ENCODE measurements around the gene NT5DC1. TPM values are rescaled to one million over a fixed set of nuclear protein-coding genes. Genes with fewer than 3 reads are reported as not detected.

NT5DC1 gene
- total RNA-seq, 4 donors from 2014 or later, result 5.0 to 34.5 (median 21.0) TPM

GRCh38 chr6:116102873-116103272 lies 2.2 kb downstream of the NT5DC1 start:
- no peaks in the 10 kb centered on the region for H3K9me3 ChIP-seq
- H3K4me1 ChIP-seq, result peaks cover 0 to 45% (median 7%) of the 10 kb centered on the region in 4 donors
- H3K27ac ChIP-seq, result no peak overlapping the region
- no peaks in the 10 kb centered on the region for H3K36me3 ChIP-seq
- H3K27me3 ChIP-seq, result no peaks in the 10 kb centered on the region
- no peak overlapping the region for H3K4me3 ChIP-seq
- no peak for TF ChIP-seq POLR2A (IDR thresholded peaks at IDR 0.05)
- no peak for DNase-seq

- Histone ChIP-seq H3K4me1 (peaks cover 0 to 39% (median 7%) of the 10 kb centered on the region in 4 donors), H3K4me3 (no peak overlapping the region), H3K27ac (peak overlapping the region in 2 of 4 donors; percentile 37 to 65), H3K9me3 (no peaks in the 10 kb centered on the region), H3K36me3 (peaks cover 0 to 10% (median 0%) of the 10 kb centered on the region in 3 donors), H3K27me3 (no peaks in the 10 kb centered on the region)
- peak in 3 of 6 experiments; percentile 24 to 37 (median 34) for TF ChIP-seq CTCF (IDR thresholded peaks at IDR 0.05)
- no peak for TF ChIP-seq POLR2A (IDR thresholded peaks at IDR 0.05)
- no peak for DNase-seq
Measured at GRCh38 chr6:116104636-116105035, 4.0 kb downstream of the NT5DC1 start.

DNA sequence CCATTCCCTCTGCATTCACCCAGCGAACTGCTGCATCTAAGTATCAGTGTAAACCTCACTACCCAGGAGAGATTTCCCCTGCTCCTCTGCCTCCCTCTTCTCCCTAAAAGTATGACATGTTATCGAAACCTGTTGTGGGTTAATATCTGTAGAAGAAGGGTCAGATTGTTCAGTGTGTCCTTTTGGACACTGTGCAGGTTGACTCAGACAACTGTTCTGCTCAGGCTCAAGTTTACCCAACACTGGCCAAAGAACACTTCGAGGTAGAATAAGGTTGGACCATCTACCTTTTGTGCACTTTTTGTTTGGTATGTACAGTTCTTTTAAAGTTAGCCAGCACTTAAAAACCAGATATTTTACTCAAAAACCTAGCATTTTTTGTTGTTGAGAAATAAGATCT lies 4.6 kb downstream of the NT5DC1 start:
- Histone ChIP-seq H3K9me3 (no peaks in the 10 kb centered on the region), H3K36me3 (peaks cover 0 to 14% (median 0%) of the 10 kb centered on the region in 3 donors), H3K27ac (peak overlapping the region in 2 of 4 donors; percentile 37 to 65), H3K4me1 (peaks cover 0 to 39% (median 7%) of the 10 kb centered on the region in 4 donors), H3K4me3 (no peak overlapping the region), H3K27me3 (no peaks in the 10 kb centered on the region)
- DNase-seq, result no peak
- TF ChIP-seq CTCF (IDR thresholded peaks at IDR 0.05) (no peak), POLR2A (IDR thresholded peaks at IDR 0.05) (no peak)

GRCh38 chr6:116106146-116106545 lies 5.5 kb downstream of the NT5DC1 start:
- Histone ChIP-seq H3K36me3 (peaks cover 0 to 23% (median 0%) of the 10 kb centered on the region in 3 donors), H3K4me1 (peaks cover 0 to 39% (median 7%) of the 10 kb centered on the region in 4 donors), H3K27me3 (no peaks in the 10 kb centered on the region), H3K27ac (no peak overlapping the region), H3K9me3 (no peaks in the 10 kb centered on the region), H3K4me3 (no peak overlapping the region)
- DNase-seq, result no peak
- TF ChIP-seq POLR2A (IDR thresholded peaks at IDR 0.05) (no peak), CTCF (IDR thresholded peaks at IDR 0.05) (no peak)

- H3K27me3 ChIP-seq, result no peaks in the 10 kb centered on the region
- H3K27ac ChIP-seq, result no peak overlapping the region
- H3K4me3 ChIP-seq, result no peak overlapping the region
- peaks cover 0 to 24% (median 0%) of the 10 kb centered on the region in 4 donors for H3K4me1 ChIP-seq
- TF ChIP-seq CTCF (IDR thresholded peaks at IDR 0.05), result no peak
- TF ChIP-seq POLR2A (IDR thresholded peaks at IDR 0.05), result no peak
- H3K36me3 ChIP-seq, result peaks cover 0 to 44% (median 0%) of the 10 kb centered on the region in 3 donors
- no peaks in the 10 kb centered on the region for H3K9me3 ChIP-seq
- DNase-seq, result no peak
Measured at GRCh38 chr6:116108836-116109235, 8.2 kb downstream of the NT5DC1 start.

DNA sequence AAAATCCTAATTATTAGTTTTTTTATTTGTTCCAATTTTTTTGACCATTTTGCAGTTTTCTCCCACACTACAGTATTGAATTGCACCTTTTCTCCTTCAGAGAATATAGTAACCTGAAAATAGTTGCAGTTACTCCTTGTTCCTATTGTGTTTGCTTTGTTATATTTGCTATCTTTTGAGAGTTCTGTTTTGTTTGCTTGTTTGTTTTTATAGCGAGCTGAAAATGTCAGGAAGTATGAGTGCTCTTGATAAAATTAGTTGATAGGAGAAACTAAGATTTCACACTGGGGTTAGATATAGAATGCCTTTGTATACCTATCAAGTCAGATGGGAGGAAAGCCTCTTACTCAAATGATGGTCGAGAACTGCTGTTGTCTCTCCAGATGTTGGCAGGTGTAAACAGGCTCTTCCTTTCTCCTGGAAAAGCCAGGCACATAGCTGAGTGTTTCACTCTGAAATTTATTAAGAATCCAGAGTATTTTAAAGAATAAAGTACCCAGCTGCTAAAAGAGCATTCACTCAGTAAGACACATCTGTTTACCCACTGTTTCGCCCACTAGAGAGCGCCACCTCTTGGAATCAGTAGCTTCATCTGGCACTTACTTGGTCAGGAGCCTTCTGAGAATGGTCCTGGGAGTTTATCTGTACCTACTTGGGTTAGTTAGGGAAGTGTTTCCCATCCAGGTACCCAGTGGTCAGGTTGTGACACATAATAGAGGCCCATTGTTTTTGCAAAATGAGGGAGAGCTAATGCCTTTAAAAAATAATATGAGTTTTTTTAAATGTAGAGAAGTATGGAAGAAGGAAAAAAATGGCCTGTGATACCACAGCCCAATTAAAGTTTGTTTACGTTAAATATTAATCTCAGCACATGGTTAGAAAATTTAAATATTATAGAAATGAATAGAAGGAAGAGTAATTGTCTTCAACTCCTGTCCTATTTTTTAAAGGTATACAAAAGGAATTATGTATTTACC lies 11.2 kb downstream of the NT5DC1 start:
- Histone ChIP-seq H3K4me3 (no peak overlapping the region), H3K27me3 (no peaks in the 10 kb centered on the region), H3K4me1 (no peaks in the 10 kb centered on the region), H3K9me3 (no peaks in the 10 kb centered on the region), H3K27ac (no peak overlapping the region), H3K36me3 (peaks cover 0 to 67% (median 0%) of the 10 kb centered on the region in 3 donors)
- peak in 1 of 3 donors; percentile 76 for DNase-seq
- TF ChIP-seq CTCF (IDR thresholded peaks at IDR 0.05) (peak in 4 of 6 experiments; percentile 40 to 59 (median 50)), POLR2A (IDR thresholded peaks at IDR 0.05) (no peak)

Measured in Peyer's patch (tissue), 4 donors.